Body of pancreas (tissue), 4 donors: ENCODE measurements around the gene FARS2. TPM values are rescaled to one million over a fixed set of nuclear protein-coding genes. Genes with fewer than 3 reads are reported as not detected.

ENCODE experiments used
- ATAC-seq: fragments of 150-250 bp; one replicate; pipeline ENCODE4 v1.9.1; 2016
- DNase-seq, 4 donors: peaks; one replicate each; pipeline ENCODE4 v3.0.0-alpha.2; 2019
- H3K27ac ChIP-seq, 4 donors: fragments of 200-600 bp; sonication (generic); 1 replicate in 3 of 4; 2 replicates in 1 of 4; pipeline versions ENCODE4 v1.5.1 to v1.6.1; 2016 to 2019; ENCODE audit warnings: mild to moderate bottlenecking in 1 of 4, mixed read lengths in 1 of 4, moderate library complexity in 1 of 4
- H3K27me3 ChIP-seq, 2 donors: fragments of 200-600 bp; sonication (generic); one replicate each; pipeline ENCODE4 v1.6.0; 2016; ENCODE audit warnings: mild to moderate bottlenecking in 1 of 2
- H3K36me3 ChIP-seq, 2 donors: fragments of 200-600 bp; sonication (generic); replicated peaks in 1 of 2; 2 replicates each; pipeline ENCODE4 v1.5.1; 2016; ENCODE audit warnings: low read depth in 2 of 2; ENCODE audit not compliant: insufficient read depth in 1 of 2
- H3K4me1 ChIP-seq: fragments of 200-600 bp; sonication (generic); one replicate; pipeline ENCODE4 v1.6.0; 2016
- H3K4me3 ChIP-seq, 2 donors: fragments of 200-600 bp; sonication (generic); 1 replicate in 1 of 2; 2 replicates in 1 of 2; pipeline ENCODE4 v1.5.1; 2016 to 2019
- H3K9me3 ChIP-seq, 3 donors: fragments of 200-600 bp; sonication (generic); 1 replicate in 2 of 3; 2 replicates in 1 of 3; pipeline ENCODE4 v1.5.1; 2016
- POLR2A ChIP-seq, 3 donors: fragments of 450-650 bp; IDR thresholded peaks; one replicate each; pipeline ENCODE4 v1.6.1; 2016; ENCODE audit warnings: antibody characterized with exemption in 3 of 3, mild to moderate bottlenecking in 2 of 3
- WGBS, 2 donors: methylation state at CpG; one replicate each; pipeline ENCODE4 v1.1.5; 2017; 5-methylcytosine and 5-hydroxymethylcytosine counted together
- intact Hi-C: fragments of 100-400 bp; cut with DNase I; formaldehyde crosslinking; loops from one replicate; pipeline ENCODE4 v1.15.1; 2023
- total RNA-seq, 2 donors: library from RNA; depleted of rRNA; stranded (reverse); fragments of >200 nt; gene quantifications; one replicate each; pipeline ENCODE4 v1.1.0, GENCODE V29; 2016
- TF ChIP-seq, protein P1 (sequence below), 7 experiments: fragments of 450-650 bp in 4 of 7; fragments of 200-600 bp in 3 of 7; sonication (generic) in 3 of 7; IDR thresholded peaks; one replicate each; pipeline ENCODE4 v1.5.1; 2016 to 2019; ENCODE audit warnings: antibody characterized with exemption in 7 of 7

Gene FARS2
- total RNA-seq, 2 donors from 2014 or later: 6.5 to 9.6 TPM

DNA sequence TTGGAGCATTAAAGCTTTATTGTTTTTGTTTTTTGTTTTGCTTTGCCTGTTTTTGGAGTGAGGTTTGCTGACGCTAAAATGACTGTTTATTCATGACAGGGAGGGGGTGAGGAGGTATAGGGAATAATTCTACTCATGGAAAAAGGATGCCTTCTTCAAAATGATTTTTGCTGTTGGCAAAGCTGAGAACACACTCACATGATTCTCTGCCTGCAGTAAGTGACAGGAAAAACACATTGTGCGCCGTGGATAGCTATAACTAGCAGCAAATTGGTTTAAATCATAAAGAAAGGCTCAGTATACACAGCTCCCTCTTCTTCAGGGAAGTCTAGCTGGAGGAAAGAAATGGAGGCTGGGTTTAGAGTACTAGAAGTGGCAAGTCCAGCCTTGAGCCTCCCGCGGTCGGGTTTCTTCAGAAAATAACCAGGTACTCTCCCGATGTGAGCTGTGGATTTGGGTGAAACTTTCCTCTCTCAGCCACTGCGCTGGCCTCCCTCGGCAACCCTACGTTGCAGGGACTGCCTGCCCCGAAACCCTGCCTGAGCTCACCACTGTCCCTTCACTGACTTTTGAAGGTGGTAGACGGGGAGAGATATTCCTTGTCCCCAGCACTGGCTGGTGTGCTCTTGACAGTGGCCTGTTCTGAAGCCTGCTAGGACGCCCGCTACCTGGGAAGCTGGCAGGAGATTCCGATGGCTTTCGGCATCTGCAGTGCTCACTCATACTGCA, 467.2 kb downstream of the FARS2 start:
- Histone ChIP-seq H3K36me3 (no peaks in the 10 kb centered on the region), H3K27me3 (no peaks in the 10 kb centered on the region), H3K9me3 (no peaks in the 10 kb centered on the region), H3K4me1 (no peaks in the 10 kb centered on the region), H3K4me3 (no peak overlapping the region), H3K27ac (no peak overlapping the region)
- ATAC-seq: no peak
- 83 to 93% methylated on average over 15 to 16 of the region's 16 CpGs for WGBS, 2 donors
- intact Hi-C loops: no loop called here
- TF ChIP-seq, protein P1, sequence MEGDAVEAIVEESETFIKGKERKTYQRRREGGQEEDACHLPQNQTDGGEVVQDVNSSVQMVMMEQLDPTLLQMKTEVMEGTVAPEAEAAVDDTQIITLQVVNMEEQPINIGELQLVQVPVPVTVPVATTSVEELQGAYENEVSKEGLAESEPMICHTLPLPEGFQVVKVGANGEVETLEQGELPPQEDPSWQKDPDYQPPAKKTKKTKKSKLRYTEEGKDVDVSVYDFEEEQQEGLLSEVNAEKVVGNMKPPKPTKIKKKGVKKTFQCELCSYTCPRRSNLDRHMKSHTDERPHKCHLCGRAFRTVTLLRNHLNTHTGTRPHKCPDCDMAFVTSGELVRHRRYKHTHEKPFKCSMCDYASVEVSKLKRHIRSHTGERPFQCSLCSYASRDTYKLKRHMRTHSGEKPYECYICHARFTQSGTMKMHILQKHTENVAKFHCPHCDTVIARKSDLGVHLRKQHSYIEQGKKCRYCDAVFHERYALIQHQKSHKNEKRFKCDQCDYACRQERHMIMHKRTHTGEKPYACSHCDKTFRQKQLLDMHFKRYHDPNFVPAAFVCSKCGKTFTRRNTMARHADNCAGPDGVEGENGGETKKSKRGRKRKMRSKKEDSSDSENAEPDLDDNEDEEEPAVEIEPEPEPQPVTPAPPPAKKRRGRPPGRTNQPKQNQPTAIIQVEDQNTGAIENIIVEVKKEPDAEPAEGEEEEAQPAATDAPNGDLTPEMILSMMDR (IDR thresholded peaks at IDR 0.05): no peak
- TF ChIP-seq POLR2A (IDR thresholded peaks at IDR 0.05): no peak
- no peak for DNase-seq

DNA sequence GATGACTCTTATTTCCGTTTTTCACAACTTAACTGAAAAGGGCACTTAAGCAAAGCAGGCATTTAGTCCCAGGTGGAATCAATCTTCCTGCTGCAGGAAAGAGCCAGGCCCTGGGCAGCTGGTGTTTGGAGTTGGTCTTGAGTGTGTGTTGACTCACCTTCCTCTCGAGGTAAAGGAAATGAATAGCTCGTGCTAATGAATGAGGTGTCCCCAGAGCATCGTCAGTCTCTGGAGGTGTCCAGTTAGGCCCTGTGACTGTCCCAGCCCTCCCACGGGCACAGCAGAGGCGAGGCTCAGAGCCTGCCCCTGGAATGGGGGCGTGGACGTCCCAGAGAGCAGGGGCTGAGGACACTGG, 467.7 kb downstream of the FARS2 start:
- Histone ChIP-seq H3K36me3 (no peaks in the 10 kb centered on the region), H3K4me3 (no peak overlapping the region), H3K27ac (no peak overlapping the region), H3K9me3 (no peaks in the 10 kb centered on the region), H3K27me3 (no peaks in the 10 kb centered on the region), H3K4me1 (no peaks in the 10 kb centered on the region)
- DNase-seq (no peak), ATAC-seq (no peak)
- WGBS, 2 donors: 64 to 73% methylated on average over 8 of the region's 8 CpGs
- intact Hi-C loops: no loop called here
- TF ChIP-seq, protein P1 (IDR thresholded peaks at IDR 0.05): no peak
- TF ChIP-seq POLR2A (IDR thresholded peaks at IDR 0.05): no peak

DNA sequence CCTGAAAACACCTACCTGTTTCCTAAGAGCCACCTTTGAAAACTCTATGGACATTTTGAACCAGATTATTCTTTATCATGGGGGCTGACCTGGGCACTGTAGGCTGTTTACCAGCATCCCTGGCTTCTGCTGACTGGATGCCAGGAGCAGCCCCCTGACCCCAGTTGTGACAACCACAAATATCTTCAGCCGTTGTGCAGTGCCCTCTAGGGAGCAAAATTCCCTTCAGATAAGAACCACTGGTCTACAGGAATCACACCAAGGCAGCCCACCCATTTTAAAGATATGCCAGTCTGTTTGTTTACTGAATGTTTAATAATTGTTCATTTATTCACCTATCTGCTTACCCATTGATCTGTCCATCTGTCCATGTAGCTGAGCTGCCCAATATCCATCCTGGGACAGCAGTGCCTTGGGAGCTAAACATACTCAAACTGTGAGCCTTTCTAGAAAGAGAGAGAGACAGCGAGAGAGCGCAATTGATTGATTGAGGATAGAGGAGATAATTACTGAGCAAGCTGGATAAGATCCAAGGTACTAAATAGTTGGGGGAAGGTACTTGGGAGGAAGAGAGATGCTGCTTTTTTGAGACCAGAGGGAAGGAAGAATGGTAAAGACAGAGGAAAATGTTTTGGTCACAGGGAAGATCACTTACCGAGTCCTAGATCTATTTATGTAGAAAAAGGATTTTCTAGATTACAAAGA, 468.7 kb downstream of the FARS2 start:
- no peaks in the 10 kb centered on the region for H3K4me1 ChIP-seq
- H3K9me3 ChIP-seq: no peaks in the 10 kb centered on the region
- ATAC-seq (no peak), DNase-seq (no peak)
- TF ChIP-seq, protein P1 (IDR thresholded peaks at IDR 0.05): no peak
- TF ChIP-seq POLR2A (IDR thresholded peaks at IDR 0.05): no peak
- H3K36me3 ChIP-seq: no peaks in the 10 kb centered on the region
- no peak overlapping the region for H3K27ac ChIP-seq
- intact Hi-C loops: no loop called here
- H3K27me3 ChIP-seq: no peaks in the 10 kb centered on the region
- 68 to 70% methylated on average over 4 of the region's 4 CpGs for WGBS, 2 donors
- no peak overlapping the region for H3K4me3 ChIP-seq

DNA sequence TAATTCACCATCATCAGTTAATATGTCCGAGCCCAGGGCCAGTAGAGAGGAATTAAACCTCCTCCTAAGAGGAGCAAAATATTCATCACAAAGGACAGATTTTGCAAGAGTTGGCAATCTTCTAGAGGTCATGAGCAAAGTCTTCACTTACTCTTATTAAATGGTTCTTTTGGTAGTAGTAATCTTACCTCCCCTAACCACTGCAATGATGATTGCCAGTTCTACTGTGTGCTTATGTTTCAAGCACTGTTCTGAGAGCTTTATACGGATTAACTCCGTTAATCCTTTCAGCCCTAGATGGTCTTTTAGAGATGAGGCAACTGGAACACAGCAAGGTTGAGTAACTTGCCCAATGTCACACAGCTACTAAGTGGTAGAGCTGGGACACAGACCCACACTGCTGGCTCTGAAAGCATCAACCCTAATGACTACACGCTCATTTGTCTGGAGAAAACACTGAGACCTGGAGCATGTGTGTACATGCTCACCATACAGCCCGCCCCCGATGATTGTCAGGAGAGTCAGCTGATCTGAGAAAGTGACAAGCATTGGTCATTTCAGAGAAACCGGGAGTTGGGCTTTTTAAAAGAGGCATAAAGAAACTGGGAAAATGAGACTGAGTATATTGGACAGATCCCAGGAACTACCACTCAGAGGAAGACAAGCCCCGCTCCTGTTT, 469.4 kb downstream of the FARS2 start:
- Histone ChIP-seq H3K9me3 (no peaks in the 10 kb centered on the region), H3K4me1 (no peaks in the 10 kb centered on the region), H3K27me3 (no peaks in the 10 kb centered on the region), H3K4me3 (no peak overlapping the region), H3K27ac (no peak overlapping the region), H3K36me3 (no peaks in the 10 kb centered on the region)
- TF ChIP-seq, protein P1 (IDR thresholded peaks at IDR 0.05): no peak
- no peak for TF ChIP-seq POLR2A (IDR thresholded peaks at IDR 0.05)
- intact Hi-C loops: no loop called here
- ATAC-seq: no peak
- no peak for DNase-seq
- 87 to 95% methylated on average over 8 of the region's 8 CpGs for WGBS, 2 donors
